HG02885 (cell line): ENCODE data around the gene PRDX5.
"Not testable (repeated sequence)": the region's sequence is repeated elsewhere in the genome, so short reads cannot be mapped to it uniquely, and the experiment has no call there.

ENCODE experiments used
- ATAC-seq: cut with Tn5 transposase; IDR thresholded peaks from one replicate; pipeline ENCODE4 v1.9.1; 2021; ENCODE audit warnings: mild to moderate bottlenecking; ENCODE audit not compliant: unreplicated experiment, poor library complexity

Gene PRDX5

GRCh38 chr11:64305075-64305690, 12.7 kb upstream of the PRDX5 start, which contains the start of gene ESRRA:
TSS of gene ESRRA (plus strand) at chr11:64305524. CDS start at chr11:64307180, 1,656 bp downstream.
- peak; percentile 73 for ATAC-seq

- ATAC-seq = peak; percentile 21
Observed at GRCh38 chr11:64305691-64306562, 12.0 kb upstream of the PRDX5 start.

- ATAC-seq = no peak
Observed at GRCh38 chr11:64306563-64306875, 11.4 kb upstream of the PRDX5 start.

GRCh38 chr11:64306876-64307622, 10.9 kb upstream of the PRDX5 start:
- no peak for ATAC-seq

GRCh38 chr11:64307795-64308194, 10.1 kb upstream of the PRDX5 start:
- not testable (repeated sequence) for ATAC-seq

GRCh38 chr11:64312947-64313346, 5.0 kb upstream of the PRDX5 start:
- no peak for ATAC-seq

- no peak for ATAC-seq
Observed at GRCh38 chr11:64313491-64314145, 4.3 kb upstream of the PRDX5 start.

- ATAC-seq = no peak
Observed at GRCh38 chr11:64314146-64314804, 3.6 kb upstream of the PRDX5 start.

GRCh38 chr11:64314805-64315561, 2.9 kb upstream of the PRDX5 start:
- ATAC-seq = no peak

- ATAC-seq = not testable (repeated sequence)
Observed at GRCh38 chr11:64315667-64316526, 2.0 kb upstream of the PRDX5 start.

GRCh38 chr11:64316672-64317324, 1.1 kb upstream of the PRDX5 start:
- ATAC-seq = no peak

GRCh38 chr11:64317325-64317960, 478 bp upstream of the PRDX5 start, which contains the start of gene TRMT112:
TSS of gene TRMT112 (minus strand) at chr11:64317559. CDS start at chr11:64317526, 33 bp downstream.
- ATAC-seq = peak; percentile 71

GRCh38 chr11:64318766-64319761, 1.1 kb downstream of the PRDX5 start:
- no peak for ATAC-seq

- ATAC-seq = no peak
Observed at GRCh38 chr11:64320556-64320955, 2.6 kb downstream of the PRDX5 start.

- ATAC-seq = no peak
Observed at GRCh38 chr11:64321026-64321425, 3.1 kb downstream of the PRDX5 start.

GRCh38 chr11:64321533-64321932, 3.6 kb downstream of the PRDX5 start:
- ATAC-seq = no peak
